Prostate gland (tissue), 2 donors: ENCODE measurements around the gene SLC16A2.

ENCODE experiments used
- POLR2AphosphoS5 ChIP-seq: sonication (generic); formaldehyde crosslinking; IDR thresholded peaks from one replicate; pipeline ENCODE4 v1.6.1; 2017; ENCODE audit warnings: antibody characterized with exemption
- TF ChIP-seq, protein P1 (sequence below), 4 experiments: fragments of 200-600 bp in 2 of 4; fragments of 450-650 bp in 2 of 4; sonication (generic) in 2 of 4; IDR thresholded peaks; 1 replicate in 3 of 4; 2 replicates in 1 of 4; pipeline ENCODE4 v1.5.1; 2016 to 2019; ENCODE audit warnings: antibody characterized with exemption in 4 of 4, mild to moderate bottlenecking in 2 of 4, moderate library complexity in 2 of 4

DNA sequence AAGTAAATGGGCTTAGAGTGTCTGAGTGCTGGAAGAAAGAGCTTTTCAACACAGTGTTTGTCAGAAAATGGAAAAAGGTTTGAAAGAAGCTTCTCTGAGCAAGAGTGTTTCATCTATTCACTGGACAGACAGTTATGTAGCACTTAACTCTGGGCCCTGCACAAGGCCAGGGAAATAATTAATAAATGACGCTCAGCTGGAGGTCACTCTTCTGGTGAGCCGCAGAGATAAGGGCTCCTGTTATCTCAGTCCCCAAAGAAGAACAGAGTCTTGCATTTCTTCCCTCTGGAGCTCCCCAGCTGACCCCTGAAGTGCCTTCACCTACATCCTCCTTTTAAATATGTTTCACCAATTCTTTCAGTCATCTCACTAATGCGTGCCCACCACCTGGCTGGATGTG lies 90.4 kb downstream of the SLC16A2 start:
- TF ChIP-seq, protein P1, sequence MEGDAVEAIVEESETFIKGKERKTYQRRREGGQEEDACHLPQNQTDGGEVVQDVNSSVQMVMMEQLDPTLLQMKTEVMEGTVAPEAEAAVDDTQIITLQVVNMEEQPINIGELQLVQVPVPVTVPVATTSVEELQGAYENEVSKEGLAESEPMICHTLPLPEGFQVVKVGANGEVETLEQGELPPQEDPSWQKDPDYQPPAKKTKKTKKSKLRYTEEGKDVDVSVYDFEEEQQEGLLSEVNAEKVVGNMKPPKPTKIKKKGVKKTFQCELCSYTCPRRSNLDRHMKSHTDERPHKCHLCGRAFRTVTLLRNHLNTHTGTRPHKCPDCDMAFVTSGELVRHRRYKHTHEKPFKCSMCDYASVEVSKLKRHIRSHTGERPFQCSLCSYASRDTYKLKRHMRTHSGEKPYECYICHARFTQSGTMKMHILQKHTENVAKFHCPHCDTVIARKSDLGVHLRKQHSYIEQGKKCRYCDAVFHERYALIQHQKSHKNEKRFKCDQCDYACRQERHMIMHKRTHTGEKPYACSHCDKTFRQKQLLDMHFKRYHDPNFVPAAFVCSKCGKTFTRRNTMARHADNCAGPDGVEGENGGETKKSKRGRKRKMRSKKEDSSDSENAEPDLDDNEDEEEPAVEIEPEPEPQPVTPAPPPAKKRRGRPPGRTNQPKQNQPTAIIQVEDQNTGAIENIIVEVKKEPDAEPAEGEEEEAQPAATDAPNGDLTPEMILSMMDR (IDR thresholded peaks at IDR 0.05) = no peak
- no peak for TF ChIP-seq POLR2AphosphoS5
